LNCaP clone FGC (cell line): ENCODE data around the gene PSMC4.

Source experiments
- DNase-seq: peaks from one replicate; pipeline ENCODE4 v3.0.0-alpha.2; 2011; ENCODE audit warnings: low read depth
- H3K4me3 ChIP-seq: 2 replicates; pipeline ENCODE4 v1.5.1; 2011; ENCODE audit warnings: mild to moderate bottlenecking, low read depth, low read length, control low read depth
- TF ChIP-seq, protein P1 (sequence below): IDR thresholded peaks from 2 replicates; pipeline ENCODE4 v1.5.1; 2012; ENCODE audit warnings: mild to moderate bottlenecking; ENCODE audit not compliant: control insufficient read depth, insufficient read depth; ENCODE audit errors: extremely low read depth

Gene PSMC4

DNA sequence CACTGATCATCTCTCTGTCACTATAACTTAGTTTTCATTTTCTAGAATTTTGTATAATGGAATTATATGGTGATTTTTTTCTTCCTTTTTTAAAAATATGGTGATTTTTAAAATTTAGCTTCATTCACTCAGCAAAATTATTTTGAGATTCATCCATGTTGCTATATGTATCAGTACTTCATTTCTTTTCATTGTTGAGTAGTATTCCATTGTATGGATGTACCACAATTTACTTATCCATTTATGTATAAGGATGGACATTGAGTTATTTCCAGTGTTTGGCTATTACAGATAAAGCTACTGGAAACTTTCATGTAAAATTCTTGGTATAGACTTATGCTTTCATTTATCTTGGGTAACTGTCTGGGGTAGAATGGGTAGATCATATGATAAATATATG is 38.7 kb downstream of the PSMC4 start:
- TF ChIP-seq, protein P1, sequence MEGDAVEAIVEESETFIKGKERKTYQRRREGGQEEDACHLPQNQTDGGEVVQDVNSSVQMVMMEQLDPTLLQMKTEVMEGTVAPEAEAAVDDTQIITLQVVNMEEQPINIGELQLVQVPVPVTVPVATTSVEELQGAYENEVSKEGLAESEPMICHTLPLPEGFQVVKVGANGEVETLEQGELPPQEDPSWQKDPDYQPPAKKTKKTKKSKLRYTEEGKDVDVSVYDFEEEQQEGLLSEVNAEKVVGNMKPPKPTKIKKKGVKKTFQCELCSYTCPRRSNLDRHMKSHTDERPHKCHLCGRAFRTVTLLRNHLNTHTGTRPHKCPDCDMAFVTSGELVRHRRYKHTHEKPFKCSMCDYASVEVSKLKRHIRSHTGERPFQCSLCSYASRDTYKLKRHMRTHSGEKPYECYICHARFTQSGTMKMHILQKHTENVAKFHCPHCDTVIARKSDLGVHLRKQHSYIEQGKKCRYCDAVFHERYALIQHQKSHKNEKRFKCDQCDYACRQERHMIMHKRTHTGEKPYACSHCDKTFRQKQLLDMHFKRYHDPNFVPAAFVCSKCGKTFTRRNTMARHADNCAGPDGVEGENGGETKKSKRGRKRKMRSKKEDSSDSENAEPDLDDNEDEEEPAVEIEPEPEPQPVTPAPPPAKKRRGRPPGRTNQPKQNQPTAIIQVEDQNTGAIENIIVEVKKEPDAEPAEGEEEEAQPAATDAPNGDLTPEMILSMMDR: no peak
- no peak overlapping the region for H3K4me3 ChIP-seq
- DNase-seq: no peak

DNA sequence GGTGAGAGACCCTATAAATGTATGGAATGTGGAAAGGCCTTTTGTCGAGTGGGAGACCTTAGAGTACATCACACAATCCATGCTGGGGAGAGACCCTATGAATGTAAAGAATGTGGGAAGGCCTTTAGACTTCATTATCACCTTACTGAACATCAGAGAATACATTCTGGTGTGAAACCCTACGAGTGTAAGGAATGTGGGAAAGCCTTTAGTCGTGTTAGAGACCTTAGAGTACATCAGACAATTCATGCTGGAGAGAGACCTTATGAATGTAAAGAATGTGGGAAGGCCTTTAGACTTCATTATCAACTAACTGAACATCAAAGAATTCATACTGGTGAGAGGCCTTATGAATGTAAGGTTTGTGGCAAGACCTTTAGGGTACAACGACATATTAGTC is 43.0 kb downstream of the PSMC4 start:
- TF ChIP-seq, protein P1: no peak
- no peak overlapping the region for H3K4me3 ChIP-seq
- no peak for DNase-seq

DNA sequence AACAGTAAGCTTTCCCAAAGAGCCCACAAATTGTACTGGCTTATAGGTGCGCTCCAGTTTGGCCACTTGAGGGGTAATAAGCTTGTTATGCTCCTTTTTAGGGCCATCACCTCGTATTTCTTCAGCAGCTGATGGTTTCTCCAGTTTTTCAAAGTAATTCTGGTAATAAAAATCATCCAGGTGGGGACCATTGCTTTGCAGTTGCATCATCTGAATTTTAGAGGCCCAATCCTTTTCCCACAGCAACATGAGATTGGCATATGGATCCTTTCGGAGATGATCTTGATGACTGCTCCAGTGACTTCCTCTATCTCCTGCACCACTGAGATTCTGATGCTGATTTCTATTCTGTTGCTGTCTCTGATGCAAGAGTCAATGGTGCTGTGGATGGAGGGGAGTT is 53.0 kb downstream of the PSMC4 start:
- no peak overlapping the region for H3K4me3 ChIP-seq
- TF ChIP-seq, protein P1: no peak
- no peak for DNase-seq

DNA sequence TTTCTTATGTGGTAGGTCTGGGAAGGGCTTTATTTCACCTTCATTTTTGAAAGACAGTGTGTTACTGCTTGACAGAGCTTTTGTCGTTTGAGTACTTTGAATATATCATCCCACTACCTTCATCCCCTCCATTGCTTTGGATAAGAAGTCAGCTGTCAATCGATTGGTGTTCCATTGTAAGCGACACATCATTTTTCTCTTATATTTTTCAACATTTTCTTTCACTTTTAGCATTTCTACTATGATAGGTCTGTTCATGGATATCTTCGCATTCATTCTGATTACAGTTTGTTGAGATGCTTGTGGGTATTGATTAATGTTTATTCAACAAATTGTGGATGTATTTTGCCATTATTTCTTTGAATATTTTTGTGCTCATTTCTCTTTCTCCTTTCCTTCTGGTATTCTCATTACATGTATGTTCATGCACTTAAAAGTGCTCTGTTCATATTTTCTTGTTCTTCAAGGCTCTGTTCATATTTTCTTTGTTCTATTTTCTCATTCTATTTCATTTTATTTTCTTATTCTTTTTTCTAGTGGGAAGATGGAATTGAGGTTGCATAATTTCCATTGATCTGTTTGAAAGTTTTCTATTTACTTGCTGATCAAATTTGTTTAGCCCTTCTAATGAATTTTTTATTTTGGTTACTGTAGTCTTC is 55.1 kb downstream of the PSMC4 start:
- TF ChIP-seq, protein P1: no peak
- no peak overlapping the region for H3K4me3 ChIP-seq
- no peak for DNase-seq

DNA sequence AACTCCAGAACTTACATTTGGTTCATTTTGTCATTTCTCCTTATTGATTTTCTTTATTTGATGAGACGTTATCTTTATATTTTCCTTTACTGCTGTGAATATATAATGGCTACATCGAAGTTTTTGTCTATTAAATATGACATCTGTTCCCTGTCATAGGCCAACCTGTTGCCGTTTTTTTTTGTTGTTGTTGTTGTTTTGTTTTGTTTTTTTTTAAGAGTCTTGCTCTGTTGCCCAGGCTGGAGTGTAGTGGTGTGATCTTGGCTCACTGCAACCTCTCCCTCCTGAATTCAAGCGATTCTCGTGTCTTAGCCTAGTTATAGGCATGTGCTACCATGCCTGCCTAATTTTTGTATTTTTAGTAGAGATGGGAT is 55.6 kb downstream of the PSMC4 start:
- DNase-seq: no peak
- TF ChIP-seq, protein P1: no peak
- H3K4me3 ChIP-seq: no peak overlapping the region
